Suprapubic skin (tissue), 4 donors: ENCODE results near the gene SPCS3.

Experiments used
- EP300 ChIP-seq: sonication (generic); formaldehyde crosslinking; IDR thresholded peaks from one replicate; pipeline ENCODE4 v1.6.1; 2017; ENCODE audit warnings: antibody characterized with exemption
- POLR2A ChIP-seq, 2 donors: fragments of 450-650 bp; IDR thresholded peaks; one replicate each; pipeline ENCODE4 v1.6.1; 2017; ENCODE audit warnings: antibody characterized with exemption in 2 of 2, mild to moderate bottlenecking in 2 of 2, moderate library complexity in 2 of 2
- POLR2AphosphoS5 ChIP-seq, 3 donors: sonication (generic); formaldehyde crosslinking; IDR thresholded peaks; one replicate each; pipeline ENCODE4 v1.6.1; 2017; ENCODE audit warnings: antibody characterized with exemption in 3 of 3
- TF ChIP-seq, protein P1 (sequence below), 2 donors: fragments of 200-600 bp in 1 of 2; fragments of 450-650 bp in 1 of 2; sonication (generic) in 1 of 2; IDR thresholded peaks; one replicate each; pipeline ENCODE4 v1.5.1; 2016 to 2019; ENCODE audit warnings: antibody characterized with exemption in 2 of 2, mild to moderate bottlenecking in 1 of 2, moderate library complexity in 1 of 2

DNA sequence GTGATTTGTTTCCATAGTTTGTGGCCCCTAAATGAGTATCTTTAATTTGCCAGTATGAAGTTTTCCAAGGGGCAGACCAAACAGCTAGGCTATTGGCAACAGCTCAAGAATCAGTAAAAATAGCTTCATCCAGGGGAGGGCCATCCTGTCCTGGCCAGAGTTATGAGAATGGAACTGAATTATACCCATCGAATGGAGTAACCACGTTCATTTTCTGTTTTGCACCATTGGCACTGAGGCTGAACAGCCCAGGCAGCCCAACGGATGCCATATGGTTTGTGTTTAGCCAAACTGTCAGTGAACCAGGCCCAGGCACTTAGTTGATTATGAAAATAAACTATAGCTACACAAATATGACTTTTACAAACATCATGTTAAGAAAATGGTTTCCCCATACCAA, 33.0 kb upstream of the SPCS3 start:
- TF ChIP-seq, protein P1, sequence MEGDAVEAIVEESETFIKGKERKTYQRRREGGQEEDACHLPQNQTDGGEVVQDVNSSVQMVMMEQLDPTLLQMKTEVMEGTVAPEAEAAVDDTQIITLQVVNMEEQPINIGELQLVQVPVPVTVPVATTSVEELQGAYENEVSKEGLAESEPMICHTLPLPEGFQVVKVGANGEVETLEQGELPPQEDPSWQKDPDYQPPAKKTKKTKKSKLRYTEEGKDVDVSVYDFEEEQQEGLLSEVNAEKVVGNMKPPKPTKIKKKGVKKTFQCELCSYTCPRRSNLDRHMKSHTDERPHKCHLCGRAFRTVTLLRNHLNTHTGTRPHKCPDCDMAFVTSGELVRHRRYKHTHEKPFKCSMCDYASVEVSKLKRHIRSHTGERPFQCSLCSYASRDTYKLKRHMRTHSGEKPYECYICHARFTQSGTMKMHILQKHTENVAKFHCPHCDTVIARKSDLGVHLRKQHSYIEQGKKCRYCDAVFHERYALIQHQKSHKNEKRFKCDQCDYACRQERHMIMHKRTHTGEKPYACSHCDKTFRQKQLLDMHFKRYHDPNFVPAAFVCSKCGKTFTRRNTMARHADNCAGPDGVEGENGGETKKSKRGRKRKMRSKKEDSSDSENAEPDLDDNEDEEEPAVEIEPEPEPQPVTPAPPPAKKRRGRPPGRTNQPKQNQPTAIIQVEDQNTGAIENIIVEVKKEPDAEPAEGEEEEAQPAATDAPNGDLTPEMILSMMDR (IDR thresholded peaks at IDR 0.05), result no peak
- TF ChIP-seq EP300, result no peak
- no peak for TF ChIP-seq POLR2AphosphoS5 (IDR thresholded peaks at IDR 0.05)
- TF ChIP-seq POLR2A (IDR thresholded peaks at IDR 0.05), result no peak
